ENCODE measurements around the gene CRKL.

Gene CRKL

DNA sequence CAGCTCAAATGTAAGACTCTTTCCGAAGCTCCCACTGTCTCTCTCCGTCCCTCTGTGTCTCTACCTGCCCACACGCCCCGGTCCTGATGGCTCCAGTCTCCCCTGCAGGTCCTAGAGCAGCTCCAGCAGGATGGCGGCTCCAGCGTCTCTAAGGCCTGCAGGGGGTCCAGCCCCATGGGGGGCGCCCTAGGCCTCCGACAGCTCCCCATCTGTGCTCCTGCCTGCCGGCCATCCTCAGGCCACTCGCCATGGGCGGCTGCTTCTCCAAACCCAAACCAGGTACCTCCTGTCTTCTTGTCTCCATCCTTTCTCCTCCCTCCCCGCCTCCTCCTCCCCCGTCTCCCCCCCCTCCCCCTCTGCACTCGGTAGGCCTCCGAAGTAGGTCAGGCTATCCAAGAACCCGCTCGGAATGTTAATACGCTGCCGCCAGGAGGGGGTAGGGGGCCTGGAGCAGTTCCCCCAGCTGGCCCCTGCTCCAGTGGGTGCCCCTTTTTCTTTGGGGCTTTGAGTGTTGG lies 50.5 kb downstream of the CRKL start:
- no peak for DNase-seq

DNA sequence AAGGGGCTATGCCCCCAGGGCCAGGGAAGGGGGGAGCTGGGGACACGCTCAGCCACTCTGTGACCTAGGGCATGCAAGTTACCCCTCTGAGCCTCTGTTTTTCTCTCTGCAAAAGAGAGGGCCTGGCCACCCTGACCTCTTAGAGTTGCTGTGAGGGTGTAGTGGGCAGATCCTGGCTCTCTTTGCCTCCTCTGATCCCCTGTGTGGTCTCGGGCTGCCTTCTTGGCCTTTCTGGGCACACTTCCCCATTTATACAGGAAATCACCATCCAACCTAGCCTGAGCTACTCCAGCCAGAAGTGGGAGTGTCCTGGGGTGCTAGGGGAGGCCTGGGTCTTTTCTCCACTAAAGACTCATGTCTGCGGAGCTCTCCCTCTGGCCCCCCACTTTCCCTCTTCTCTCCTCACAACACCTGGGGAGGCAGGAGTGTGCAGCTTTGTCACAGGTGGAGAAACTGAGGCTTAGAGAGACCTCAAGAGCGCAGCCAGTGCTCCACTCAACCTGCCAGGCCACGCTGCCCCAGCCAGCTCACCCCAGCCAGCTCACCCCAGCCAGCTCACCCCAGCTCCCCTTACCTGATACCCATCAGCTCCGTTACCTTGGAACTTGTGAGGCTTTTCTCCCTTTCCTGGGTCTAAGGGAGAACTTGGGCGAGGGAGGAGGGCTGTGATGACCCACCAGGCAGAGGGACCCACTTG lies 51.2 kb downstream of the CRKL start:
- peak; percentile 63 for DNase-seq

DNA sequence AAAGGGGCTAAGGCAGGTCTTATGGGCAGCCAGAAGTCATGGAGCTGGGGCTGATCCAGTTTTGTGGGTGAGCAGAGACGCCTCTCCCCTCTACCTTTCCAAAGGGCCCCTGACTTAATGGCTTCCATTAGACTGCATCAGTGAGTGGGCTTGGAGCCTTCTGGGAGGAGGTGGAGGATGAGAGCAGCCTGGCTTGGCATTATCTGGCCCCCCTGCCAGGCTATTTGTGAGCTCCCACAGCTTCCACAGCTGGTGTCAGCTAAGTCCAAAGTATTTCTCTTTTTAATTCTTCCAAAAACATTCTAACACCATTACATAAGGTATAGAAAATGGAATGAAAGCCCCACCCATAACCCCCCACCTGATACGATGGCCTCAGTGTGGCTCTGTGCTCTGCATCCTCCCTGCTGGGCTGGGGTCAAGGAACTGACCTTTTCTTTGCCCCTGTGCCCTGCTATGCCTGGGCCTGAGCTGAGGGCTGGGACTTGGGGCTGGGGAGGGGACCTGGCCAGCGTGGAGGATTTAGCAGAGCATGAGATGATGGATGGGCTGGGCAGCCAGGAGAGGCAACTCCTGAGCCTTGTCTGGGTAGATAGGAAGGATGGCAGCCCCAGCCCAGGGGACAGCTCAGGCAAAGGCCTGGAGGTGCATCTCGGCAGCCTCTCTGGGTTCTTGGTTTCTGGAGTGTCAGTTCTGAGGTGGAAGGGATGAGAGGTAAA lies 53.9 kb downstream of the CRKL start:
- no peak for DNase-seq

DNA sequence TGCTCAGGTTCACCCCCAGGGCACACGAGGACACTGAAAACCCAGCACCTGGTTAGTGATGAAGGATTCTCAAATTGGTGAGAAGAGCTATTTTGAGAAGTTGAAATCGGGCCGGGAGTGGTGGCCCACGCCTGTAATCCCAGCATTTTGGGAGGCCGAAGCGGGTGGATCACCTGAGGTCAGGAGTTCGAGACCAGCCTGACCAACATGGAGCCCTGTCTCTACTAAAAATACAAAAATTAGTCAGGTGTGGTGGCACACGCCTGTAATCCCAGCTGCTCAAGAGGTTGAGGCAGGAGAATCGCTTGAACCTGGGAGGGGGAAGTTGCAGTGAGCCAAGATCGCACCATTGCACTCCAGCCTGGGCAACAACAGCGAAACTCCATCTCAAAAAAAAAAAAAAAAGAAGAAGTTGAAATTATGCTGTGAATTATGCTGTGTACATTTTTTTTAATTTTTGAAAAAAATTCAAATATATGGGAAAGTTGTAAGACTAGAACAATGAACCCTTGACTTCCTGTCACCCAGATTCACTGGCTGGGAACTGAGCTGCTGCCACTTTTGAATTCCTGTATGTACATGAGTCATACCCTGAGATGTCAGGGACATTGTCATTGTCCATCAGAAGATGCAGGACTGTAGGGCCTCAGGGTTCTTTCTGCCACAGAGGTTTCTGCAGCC lies 54.9 kb downstream of the CRKL start:
- peak; percentile 55 for DNase-seq

DNA sequence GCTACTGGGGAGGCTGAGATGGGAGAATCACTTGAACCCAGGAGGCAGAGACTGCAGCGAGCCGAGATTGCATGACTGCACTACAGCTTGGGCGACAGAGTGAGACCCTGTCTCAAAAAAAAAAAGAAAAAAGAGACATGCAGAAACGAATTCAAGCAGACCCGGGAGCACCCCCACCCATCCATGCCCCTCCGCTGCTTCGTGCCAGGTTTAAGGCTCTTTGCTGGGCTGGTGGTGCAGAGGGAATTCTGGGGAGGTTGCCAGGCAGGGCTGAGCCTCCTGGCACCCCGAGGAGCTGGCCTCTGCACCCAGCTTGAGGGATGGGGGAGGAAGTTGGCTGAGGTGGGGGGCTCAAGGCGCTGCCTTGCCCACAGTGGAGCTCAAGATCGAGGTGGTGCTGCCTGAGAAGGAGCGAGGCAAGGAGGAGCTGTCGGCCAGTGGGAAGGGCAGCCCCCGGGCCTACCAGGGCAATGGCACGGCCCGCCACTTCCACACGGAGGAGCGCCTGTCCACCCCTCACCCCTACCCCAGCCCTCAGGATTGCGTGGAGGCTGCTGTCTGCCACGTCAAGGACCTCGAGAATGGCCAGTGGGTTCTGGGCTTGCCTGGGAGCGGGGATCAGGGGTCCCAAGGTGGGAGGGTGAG lies 55.8 kb downstream of the CRKL start:
- no peak for DNase-seq

DNA sequence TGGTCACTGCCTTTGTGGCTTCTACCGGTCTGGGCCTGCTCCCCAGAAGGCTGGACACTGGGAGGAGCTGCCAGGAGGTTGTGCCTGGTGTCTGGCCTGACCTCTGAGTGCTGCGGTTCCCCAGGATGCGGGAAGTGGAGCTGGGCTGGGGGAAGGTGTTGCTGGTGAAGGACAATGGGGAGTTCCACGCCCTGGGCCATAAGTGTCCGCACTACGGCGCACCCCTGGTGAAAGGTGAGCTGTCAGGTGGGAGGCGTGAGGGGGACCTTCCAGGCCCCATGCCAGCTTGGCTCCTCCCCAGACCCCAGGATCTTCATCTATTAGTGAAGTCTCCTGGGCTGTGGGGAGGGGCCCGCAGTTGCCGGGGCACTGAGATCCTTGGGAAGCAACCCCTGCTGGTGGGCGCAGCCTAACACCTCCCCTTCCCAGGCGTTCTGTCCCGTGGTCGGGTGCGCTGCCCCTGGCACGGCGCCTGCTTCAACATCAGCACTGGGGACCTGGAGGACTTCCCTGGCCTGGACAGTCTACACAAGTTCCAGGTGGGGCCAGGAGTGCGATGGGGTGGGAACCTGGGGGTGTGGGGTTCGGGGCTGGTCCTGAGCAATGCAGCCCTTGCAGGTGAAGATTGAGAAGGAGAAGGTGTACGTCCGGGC lies 56.6 kb downstream of the CRKL start:
- no peak for DNase-seq

DNA sequence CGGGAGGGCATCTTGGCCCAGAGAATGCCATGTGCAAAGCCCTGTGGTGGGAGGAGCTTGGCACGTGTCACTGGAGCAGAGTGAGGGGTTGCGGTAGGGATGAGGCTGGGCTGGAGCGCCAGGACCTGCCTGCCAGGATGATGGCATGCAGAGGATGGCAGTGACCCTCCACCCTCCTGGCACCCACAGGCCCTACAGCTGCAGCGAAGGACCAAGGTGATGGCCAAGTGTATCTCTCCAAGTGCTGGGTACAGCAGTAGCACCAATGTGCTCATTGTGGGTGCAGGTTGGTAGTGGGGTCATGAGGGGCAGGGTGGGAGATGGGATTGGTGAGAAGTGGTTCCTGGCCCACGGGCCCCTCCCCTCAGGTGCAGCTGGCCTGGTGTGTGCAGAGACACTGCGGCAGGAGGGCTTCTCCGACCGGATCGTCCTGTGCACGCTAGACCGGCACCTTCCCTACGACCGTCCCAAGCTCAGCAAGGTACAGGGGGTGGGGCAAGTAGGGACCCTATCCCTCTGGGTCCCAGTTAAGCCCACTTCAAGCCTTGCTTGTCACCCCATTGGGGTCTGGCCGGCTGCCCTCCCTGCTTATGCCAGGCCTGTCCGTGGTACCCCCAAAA lies 57.2 kb downstream of the CRKL start:
- DNase-seq: no peak

DNA sequence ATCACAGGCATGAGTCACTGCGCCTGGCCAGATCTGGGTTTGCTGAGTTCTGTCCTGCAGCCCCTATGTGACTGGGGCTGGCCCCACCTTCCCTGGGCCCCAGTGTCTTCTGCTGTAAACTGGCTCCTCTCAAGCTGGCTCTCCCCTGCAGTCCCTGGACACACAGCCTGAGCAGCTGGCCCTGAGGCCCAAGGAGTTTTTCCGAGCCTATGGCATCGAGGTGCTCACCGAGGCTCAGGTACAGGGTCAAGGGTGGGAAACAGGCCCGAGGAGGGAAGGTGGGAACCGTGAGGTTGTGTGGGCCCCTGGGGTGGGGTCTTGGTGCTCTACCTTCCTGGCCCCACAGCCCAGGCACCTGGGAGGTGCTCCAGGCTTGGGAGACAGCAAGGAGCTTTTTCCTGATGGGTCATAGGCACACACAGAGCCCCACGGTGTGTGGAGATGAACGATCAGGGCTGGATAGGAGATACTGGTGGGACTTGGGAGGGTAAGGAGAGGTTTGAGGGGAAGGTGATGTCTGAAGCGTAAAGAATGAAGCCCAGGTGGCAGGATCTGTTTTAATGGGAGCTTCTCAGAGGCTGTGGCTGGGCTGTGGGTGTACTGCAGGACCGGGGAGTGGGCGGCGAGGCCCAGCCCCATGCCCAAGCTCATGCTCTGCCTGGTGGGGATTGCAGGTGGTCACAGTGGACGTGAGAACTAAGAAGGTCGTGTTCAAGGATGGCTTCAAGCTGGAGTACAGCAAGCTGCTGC lies 58.5 kb downstream of the CRKL start:
- DNase-seq: no peak

DNA sequence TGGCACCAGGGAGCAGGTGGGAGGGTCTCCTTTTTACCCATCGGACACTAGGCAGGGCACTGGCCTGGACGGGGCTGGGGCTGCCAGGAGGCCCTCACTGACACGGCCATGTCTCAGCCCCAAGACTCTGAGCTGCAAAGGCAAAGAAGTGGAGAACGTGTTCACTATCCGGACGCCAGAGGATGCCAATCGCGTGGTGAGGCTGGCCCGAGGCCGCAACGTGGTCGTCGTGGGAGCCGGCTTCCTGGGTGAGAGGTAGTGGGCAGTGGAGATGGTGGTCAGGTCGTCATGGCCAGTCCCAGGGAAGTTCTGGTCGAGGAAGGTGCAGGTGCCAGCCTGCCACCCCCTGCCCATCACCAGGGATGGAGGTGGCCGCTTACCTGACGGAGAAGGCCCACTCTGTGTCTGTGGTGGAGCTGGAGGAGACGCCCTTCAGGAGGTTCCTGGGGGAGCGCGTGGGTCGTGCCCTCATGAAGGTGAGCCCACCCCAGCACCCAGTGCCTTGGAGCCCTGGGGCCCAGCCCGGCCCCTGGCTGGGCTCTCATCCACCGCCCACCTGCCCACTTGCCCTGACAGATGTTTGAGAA lies 59.2 kb downstream of the CRKL start:
- DNase-seq: no peak

DNA sequence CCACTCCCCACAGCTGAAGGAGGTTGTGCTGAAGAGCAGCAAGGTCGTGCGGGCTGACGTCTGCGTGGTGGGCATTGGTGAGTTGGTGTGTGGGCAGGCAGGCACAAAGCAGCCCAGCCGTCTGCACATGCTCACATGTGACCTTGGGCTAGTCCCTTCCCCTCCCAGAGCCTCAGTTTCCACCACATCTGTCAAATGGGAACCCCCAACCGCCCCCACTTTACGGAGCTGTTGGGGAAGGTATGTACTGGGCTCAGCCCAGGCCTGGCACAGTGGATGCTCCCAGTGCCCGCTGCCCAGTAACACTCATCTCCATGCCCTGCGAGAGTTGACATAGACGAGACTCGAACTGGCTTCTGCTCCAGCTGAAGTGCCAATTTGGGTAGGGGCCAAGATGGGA lies 59.8 kb downstream of the CRKL start:
- DNase-seq: no peak

DNA sequence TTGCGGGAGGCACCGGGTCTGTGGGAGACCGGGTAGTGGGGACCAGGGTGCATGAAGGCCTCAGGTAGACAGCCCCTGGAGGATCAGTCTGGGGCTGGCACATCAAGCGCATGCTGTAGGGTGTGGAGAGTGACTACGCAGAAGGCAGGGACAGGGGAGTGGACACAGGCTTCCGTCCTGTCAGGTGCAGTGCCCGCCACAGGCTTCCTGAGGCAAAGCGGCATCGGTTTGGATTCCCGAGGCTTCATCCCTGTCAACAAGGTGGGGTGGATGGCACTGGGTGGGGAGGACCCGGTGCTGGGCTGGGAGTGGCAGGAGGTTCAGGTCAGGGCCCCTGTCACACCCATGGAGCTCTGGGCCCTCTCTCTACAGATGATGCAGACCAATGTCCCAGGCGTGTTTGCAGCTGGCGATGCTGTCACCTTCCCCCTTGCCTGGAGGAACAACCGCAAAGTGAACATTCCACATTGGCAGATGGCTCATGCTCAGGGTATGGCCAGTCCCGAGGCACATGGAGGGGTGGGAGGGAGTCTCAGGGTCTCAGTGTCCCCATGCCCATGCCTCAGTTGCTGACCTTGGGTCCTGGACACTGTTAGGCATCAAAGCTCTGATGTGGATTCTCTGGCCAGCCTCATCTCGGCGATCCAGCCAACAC lies 60.4 kb downstream of the CRKL start:
- DNase-seq: no peak

DNA sequence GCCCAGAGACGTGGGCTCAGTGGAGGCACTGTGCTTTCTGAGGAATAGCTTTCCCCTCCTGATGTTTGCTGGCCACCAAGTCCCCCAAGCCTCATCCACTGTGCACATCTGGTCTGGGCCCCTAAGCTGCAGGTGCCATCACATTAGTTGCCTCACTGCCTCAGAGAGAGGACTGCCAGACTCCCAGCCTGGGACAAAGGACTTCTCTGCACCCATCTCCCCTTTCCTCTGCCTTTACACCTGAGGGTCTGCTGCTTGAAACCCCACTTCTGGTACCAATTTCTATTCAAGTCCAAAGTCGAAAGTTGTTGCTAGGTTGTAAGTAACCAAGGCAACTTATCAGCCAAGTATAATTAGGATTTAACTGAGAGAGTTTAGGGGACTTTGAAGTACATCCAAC lies 61.2 kb downstream of the CRKL start:
- no peak for DNase-seq

DNA sequence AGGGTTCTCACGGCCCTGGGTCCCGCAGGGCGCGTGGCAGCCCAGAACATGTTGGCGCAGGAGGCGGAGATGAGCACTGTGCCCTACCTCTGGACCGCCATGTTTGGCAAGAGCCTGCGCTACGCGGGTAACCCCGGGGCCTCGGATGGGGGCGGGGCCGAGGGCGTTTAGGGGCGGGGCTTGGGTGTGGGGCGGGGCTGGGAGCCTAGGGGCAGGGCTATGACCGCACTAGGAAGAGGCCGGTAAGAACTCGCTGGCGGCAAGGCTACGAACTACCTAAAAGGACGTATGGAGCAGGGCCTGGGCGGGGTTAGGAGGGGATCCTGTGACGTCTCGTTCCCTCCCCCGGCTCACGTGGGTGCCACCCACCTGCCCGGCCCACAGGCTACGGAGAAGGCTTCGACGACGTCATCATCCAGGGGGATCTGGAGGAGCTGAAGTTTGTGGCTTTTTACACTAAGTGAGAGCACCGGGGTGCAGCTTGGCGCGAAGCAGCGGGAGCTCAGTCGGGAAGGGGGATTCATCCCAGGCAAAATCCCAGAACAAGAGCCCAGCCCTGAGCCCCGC lies 62.1 kb downstream of the CRKL start:
- peak; percentile 80 for DNase-seq

DNA sequence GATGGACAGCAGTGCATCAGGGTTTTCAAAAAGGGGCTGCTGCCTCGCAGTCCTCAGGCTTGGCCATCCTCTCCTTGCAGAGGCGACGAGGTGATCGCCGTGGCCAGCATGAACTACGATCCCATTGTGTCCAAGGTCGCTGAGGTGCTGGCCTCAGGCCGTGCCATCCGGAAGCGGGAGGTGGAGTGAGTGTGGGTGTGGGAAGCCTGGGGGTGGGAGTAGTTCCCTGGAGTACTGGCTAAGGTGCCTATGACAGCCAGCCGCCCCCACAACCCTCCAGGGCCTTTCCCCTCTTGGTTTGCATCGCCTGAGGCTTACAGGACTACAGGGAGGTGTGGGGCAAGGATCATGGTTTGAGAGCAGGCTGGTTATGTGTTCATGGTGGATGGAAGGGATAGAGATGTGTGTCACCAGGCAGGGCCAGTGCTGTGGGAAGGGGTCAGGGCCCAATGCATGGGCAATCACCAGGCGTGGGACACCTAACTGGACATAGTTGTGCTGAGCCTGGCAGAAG lies 62.8 kb downstream of the CRKL start:
- peak; percentile 12 for DNase-seq

DNA sequence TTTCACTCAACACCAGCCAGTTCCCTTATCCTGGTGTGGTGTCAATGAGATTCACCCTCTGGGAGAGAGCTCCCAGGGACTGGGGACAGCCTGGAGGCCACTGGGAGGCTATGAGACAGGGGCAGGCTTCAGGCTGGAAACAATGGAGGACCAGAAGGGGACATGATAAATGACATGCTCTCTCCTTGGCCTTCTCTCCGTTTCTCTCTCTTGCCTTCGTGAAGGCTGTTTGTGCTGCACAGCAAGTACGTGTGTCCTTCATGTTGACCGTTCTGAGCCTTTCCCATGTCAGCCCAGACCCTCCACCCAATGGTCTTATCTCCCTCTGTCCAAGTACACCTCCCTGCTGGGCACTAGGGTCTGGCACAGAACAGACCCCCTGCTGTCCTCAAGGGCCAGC lies 63.3 kb downstream of the CRKL start:
- no peak for DNase-seq

DNA sequence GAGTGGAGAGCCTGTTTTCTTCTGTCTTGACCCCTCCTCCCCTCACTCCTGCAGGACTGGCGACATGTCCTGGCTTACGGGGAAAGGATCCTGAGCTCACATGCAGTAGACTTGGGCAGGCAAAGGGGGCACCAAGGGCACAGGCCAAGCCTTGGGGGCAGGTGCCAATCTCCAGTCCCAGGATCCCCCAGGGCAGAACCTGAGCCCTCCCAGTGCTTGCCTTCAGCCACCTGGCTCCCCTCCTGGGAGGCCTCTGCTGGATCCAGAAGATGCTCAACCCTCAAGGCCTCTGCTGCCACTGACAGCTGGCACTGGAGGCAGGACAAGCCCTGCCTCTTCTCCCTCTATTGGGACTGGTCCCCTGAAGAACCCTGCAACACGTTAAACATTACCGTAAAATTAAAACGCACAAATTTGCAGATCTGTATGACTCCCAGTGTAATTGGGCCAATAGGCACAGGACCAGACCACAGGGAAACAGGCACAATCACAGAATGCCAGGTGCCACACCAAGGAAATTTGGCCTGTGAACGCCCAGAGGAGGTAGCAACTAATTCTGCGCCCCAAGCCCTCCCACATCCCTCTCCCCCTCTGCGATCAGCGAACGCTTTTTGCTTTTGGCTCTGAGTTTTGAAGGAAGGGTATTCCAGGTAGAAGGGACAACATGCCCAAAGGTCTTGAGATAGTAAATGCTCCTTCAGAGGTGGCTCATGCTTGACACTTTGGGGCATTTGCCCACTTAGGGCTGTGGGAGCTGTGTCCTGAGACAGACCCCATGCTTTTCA lies 63.9 kb downstream of the CRKL start:
- DNase-seq: no peak

DNA sequence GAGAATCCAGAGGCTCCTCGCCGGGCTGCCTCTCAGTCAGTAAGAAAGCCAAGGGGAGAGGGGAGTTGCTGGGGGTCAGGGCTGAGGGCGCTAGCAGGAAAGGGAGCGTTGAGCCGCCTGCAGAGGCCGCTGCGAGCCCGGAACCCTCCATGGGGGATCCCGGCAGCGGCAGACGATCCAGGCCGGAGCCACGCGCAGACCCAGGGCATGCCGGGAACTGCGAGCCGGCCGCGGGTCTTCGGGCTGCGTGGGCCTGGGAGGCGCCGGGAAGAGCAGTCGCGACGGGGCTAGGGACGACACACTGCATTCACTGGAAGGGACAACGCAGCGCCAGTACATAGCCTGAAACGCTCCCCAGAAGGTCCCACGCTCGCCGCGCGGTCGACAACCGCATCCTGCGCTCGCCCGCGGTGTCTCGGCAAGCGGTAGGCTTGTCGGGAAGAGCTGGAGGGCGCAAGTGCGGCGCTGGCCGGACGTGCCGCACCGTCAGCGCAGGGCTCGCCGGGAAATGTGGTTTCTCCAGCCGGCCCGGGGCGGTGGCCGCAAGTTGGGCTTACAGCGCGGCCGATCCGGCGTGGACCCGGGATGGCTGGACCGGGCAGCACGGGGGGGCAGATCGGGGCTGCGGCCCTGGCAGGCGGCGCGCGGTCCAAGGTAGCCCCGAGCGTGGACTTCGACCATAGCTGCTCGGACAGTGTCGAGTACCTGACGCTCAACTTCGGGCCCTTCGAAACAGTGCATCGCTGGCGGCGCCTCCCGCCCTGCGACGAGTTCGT lies 64.8 kb downstream of the CRKL start, which contains the start of gene LZTR1:
Gene LZTR1 (plus strand): TSS at position 511 of the 776 bp plus-strand sequence. CDS start 75 bp downstream, at position 586.
- peak; percentile 83 for DNase-seq

DNA sequence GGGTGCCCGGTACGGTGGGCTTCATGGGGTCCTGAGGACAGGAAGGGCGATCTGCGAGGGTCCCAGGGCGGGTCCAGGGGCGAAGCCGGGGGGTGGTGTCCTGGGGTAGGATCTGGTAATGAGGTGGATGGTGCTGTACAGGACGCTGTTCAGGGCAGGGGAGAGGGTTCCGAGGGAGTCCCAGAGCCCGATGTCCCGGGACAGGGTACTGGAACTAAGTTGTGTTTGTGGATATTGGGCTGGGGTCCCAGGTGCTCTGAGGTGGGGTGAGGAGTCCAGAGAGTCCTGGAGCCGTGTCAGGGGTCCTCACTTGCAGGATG lies 65.3 kb downstream of the CRKL start:
- DNase-seq: no peak

Measured in inflammatory macrophage treated with lipopolysaccharide for 4 hours (primary cell).